Measurements from ENCODE around the gene MMP17.

The MMP17 gene

DNA sequence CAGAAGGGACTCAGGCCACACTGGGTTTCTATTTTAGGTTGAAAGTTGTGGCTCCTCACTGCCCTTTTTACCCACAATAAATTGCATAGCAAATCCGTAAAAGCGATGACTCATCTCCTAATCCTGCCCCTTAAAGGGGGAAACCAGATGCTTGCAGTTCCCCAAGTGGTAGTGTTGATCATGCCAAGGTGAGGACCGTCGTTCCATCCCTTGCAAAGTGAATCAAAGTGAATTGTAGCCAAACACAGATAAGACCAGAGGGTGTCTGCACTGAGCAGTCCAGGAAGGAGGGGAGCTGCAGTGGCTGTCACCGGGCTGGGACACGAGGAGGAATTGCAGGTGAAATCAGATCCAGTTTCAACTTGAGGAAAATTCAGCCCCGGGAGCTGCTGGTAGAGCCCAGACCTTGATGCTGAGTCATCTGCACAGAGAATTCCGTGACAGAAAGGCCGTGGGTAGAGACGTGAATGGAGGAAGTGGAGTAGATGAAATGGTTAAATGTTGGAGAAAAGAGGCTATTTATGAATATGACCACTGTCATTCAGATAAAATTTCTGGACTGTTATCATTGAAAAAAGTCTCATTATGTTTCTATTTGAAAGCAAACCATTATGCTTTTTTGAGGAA lies 44.2 kb upstream of the MMP17 start:
- H3F3A ChIP-seq (ENCODE audit: control insufficient read depth, insufficient read depth): no peaks in the 10 kb centered on the region
- H3K9me2 ChIP-seq (replicated peaks; ENCODE audit: control insufficient read depth, low read length): no peaks in the 10 kb centered on the region
- H3K4me2 ChIP-seq (ENCODE audit: low read length): no peak overlapping the region
- no peak overlapping the region for H3K4me3 ChIP-seq (ENCODE audit: low read length)
- no peaks in the 10 kb centered on the region for H4K20me1 ChIP-seq (ENCODE audit: control insufficient read depth, insufficient read depth, low read depth, low read length)
- no peaks in the 10 kb centered on the region for H3K79me2 ChIP-seq (ENCODE audit: control insufficient read depth, low read length)
- no peaks in the 10 kb centered on the region for H3K27me3 ChIP-seq (ENCODE audit: control insufficient read depth, low read length)
- TF ChIP-seq, protein P1, sequence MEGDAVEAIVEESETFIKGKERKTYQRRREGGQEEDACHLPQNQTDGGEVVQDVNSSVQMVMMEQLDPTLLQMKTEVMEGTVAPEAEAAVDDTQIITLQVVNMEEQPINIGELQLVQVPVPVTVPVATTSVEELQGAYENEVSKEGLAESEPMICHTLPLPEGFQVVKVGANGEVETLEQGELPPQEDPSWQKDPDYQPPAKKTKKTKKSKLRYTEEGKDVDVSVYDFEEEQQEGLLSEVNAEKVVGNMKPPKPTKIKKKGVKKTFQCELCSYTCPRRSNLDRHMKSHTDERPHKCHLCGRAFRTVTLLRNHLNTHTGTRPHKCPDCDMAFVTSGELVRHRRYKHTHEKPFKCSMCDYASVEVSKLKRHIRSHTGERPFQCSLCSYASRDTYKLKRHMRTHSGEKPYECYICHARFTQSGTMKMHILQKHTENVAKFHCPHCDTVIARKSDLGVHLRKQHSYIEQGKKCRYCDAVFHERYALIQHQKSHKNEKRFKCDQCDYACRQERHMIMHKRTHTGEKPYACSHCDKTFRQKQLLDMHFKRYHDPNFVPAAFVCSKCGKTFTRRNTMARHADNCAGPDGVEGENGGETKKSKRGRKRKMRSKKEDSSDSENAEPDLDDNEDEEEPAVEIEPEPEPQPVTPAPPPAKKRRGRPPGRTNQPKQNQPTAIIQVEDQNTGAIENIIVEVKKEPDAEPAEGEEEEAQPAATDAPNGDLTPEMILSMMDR (IDR thresholded peaks at IDR 0.05; ENCODE audit: low read depth, low read length, poor library complexity, severe bottlenecking): no peak
- TF ChIP-seq EZH2phosphoT487 (IDR thresholded peaks at IDR 0.05; ENCODE audit: borderline replicate concordance, low read length): no peak
- no peaks in the 10 kb centered on the region for H3K4me1 ChIP-seq (ENCODE audit: control insufficient read depth, low read length)
- H3K36me3 ChIP-seq (ENCODE audit: control insufficient read depth, low read length): peaks cover 64% of the 10 kb centered on the region
- no peaks in the 10 kb centered on the region for H3K9me3 ChIP-seq (ENCODE audit: control insufficient read depth, insufficient read depth, low read length)
- H3K27ac ChIP-seq (ENCODE audit: low read depth, low read length): no peak overlapping the region

DNA sequence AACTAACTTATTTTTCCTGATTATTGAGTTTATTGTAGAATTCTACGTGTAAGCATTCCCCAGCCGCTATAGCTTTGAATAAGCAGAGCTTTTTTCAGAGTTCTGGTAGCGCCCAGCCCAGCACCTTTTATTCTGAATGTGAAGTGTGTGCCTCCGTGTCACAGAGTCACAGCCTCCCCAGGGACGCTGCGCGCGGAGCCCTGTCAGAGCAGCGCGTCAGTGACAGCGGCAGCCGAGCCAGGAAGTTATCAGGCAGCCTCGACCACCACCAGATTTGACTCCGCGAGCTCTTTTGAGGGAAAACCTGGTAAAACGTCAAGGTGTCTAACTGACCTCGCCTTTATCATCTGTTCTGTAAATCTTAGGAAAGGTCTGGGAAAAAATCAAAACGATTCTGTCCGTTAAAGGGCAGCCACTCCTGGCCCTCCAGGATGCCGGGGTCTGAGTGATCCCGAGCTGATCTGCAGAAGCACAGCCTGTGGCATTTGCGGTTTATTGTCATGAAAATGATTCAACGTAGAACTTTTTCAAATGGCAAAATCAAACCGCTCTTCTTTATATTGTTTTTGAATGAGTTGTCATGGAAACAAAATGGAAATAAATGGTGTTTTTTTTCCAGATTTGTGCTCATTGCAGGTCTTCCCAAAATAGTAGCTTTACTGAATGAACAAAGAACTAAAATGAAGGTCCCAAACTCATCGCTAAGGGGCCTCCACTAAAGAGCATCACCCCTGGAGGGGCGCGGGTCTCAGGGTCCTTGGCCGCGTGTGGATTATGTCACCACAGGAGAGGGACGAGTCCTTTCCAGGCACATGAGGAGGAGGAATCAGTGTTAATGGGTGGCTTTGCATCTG lies 43.1 kb upstream of the MMP17 start:
- Histone ChIP-seq H3K36me3 (ENCODE audit: control insufficient read depth, low read length) (peaks cover 63% of the 10 kb centered on the region), H3K4me1 (ENCODE audit: control insufficient read depth, low read length) (no peaks in the 10 kb centered on the region), H3K9me3 (ENCODE audit: control insufficient read depth, insufficient read depth, low read length) (no peaks in the 10 kb centered on the region), H4K20me1 (ENCODE audit: control insufficient read depth, insufficient read depth, low read depth, low read length) (no peaks in the 10 kb centered on the region), H3K4me3 (ENCODE audit: low read length) (no peak overlapping the region), H3K79me2 (ENCODE audit: control insufficient read depth, low read length) (no peaks in the 10 kb centered on the region), H3K9me2 (replicated peaks; ENCODE audit: control insufficient read depth, low read length) (no peaks in the 10 kb centered on the region), H3F3A (ENCODE audit: control insufficient read depth, insufficient read depth) (no peaks in the 10 kb centered on the region), H3K27ac (ENCODE audit: low read depth, low read length) (no peak overlapping the region), H3K4me2 (ENCODE audit: low read length) (no peak overlapping the region), H3K27me3 (ENCODE audit: control insufficient read depth, low read length) (no peaks in the 10 kb centered on the region)
- TF ChIP-seq, protein P1 (IDR thresholded peaks at IDR 0.05; ENCODE audit: low read depth, low read length, poor library complexity, severe bottlenecking): no peak
- no peak for TF ChIP-seq EZH2phosphoT487 (IDR thresholded peaks at IDR 0.05; ENCODE audit: borderline replicate concordance, low read length)

DNA sequence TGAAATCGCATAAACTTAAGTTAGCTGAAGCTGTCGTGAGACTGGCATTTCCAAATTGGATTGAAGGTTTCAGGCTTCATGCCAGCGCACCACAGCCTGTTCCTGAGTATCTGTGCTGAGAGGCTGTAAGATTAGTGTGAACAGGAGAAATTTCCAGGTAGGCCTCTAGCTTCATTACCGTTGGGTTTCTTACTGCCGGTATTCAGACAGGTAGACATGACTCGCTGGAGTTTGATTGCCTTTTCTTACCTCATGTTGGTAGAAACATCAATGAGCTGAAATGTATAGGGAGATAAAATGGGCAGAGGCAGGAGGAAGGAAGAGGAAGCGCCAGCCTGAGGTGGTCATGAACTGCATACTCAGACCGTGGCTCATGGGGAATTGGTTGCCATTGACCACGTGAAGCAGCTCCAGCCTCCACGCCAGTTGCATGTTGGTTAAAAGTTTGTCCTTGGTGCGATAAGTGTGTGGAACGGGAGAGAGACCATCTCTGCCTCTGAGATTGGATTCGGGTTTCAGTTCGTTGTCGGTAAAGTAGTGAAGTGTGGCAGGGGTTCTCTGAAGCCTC lies 42.3 kb upstream of the MMP17 start:
- Histone ChIP-seq H3F3A (ENCODE audit: control insufficient read depth, insufficient read depth) (no peaks in the 10 kb centered on the region), H3K9me2 (replicated peaks; ENCODE audit: control insufficient read depth, low read length) (no peaks in the 10 kb centered on the region), H3K79me2 (ENCODE audit: control insufficient read depth, low read length) (no peaks in the 10 kb centered on the region), H3K4me3 (ENCODE audit: low read length) (no peak overlapping the region), H3K27me3 (ENCODE audit: control insufficient read depth, low read length) (no peaks in the 10 kb centered on the region), H3K36me3 (ENCODE audit: control insufficient read depth, low read length) (peaks cover 63% of the 10 kb centered on the region), H3K9me3 (ENCODE audit: control insufficient read depth, insufficient read depth, low read length) (no peaks in the 10 kb centered on the region), H3K4me2 (ENCODE audit: low read length) (no peak overlapping the region), H4K20me1 (ENCODE audit: control insufficient read depth, insufficient read depth, low read depth, low read length) (no peaks in the 10 kb centered on the region), H3K27ac (ENCODE audit: low read depth, low read length) (no peak overlapping the region), H3K4me1 (ENCODE audit: control insufficient read depth, low read length) (no peaks in the 10 kb centered on the region)
- no peak for TF ChIP-seq EZH2phosphoT487 (IDR thresholded peaks at IDR 0.05; ENCODE audit: borderline replicate concordance, low read length)
- TF ChIP-seq, protein P1 (IDR thresholded peaks at IDR 0.05; ENCODE audit: low read depth, low read length, poor library complexity, severe bottlenecking): no peak
